Endothelial cell of umbilical vein (primary cell): ENCODE measurements around the gene NTNG1. TPM values are rescaled to one million over a fixed set of nuclear protein-coding genes. Genes with fewer than 3 reads are reported as not detected.

Source experiments
- BruUV-seq: library from RNA; stranded (reverse); fragments of 400-500 nt; replicated peaks from 2 replicates; lab custom pipeline; 2021; lab: Mats Ljungman, UMichigan
- CTCF ChIA-PET: fragments of 300-600, 350-600 bp; sonication (Branson Sonifier 250); formaldehyde crosslinking; loops from one replicate; lab custom pipeline; 2021; ENCODE audit warnings: antibody characterized with exemption, inconsistent platforms; lab: Charles Lee
- POLR2A ChIA-PET: fragments of 300-600, 350-600 bp; sonication (Branson Sonifier 250); formaldehyde crosslinking; loops from one replicate; lab custom pipeline; 2021; ENCODE audit warnings: antibody characterized with exemption, inconsistent platforms; lab: Charles Lee
- DNase-seq: peaks from one replicate; pipeline ENCODE4 v3.0.0-alpha.2; 2011; ENCODE audit warnings: low read depth, low spot score
- FAIRE-seq: peaks from 2 replicates; lab custom pipeline; 2011; peaks lifted over from hg19 to GRCh38; lab: Jason Lieb, UNC
- H2AFZ ChIP-seq: 2 replicates; pipeline ENCODE4 v1.6.0; 2012; ENCODE audit warnings: low read depth, low read length, control low read depth, inconsistent platforms
- H3K27ac ChIP-seq: 2 replicates; pipeline ENCODE4 v1.5.1; 2011; ENCODE audit warnings: low read depth, mild to moderate bottlenecking, control low read depth, low read length, moderate library complexity; ENCODE audit not compliant: insufficient read depth
- H3K27me3 ChIP-seq, 2 experiments: 2 replicates each; pipeline versions ENCODE4 v1.6.0 to v1.6.1; 2011; ENCODE audit warnings: low read length in 2 of 2, mixed read lengths in 1 of 2; ENCODE audit not compliant: control insufficient read depth in 2 of 2, insufficient read depth in 2 of 2
- H3K36me3 ChIP-seq, 2 experiments: 2 replicates in 1 of 2; 3 replicates in 1 of 2; pipeline ENCODE4 v1.5.1; 2011; ENCODE audit warnings: low read length in 2 of 2, mild to moderate bottlenecking in 1 of 2, moderate library complexity in 1 of 2; ENCODE audit not compliant: control insufficient read depth in 2 of 2, insufficient read depth in 2 of 2; ENCODE audit errors: extremely low read depth in 1 of 2
- H3K4me1 ChIP-seq: 3 replicates; pipeline ENCODE4 v1.5.1; 2011; ENCODE audit warnings: mild to moderate bottlenecking, low read length; ENCODE audit not compliant: control insufficient read depth, insufficient read depth; ENCODE audit errors: extremely low read depth
- H3K4me2 ChIP-seq: 2 replicates; pipeline ENCODE4 v1.6.1; 2011; ENCODE audit warnings: low read length, control low read depth, mixed read lengths; ENCODE audit not compliant: insufficient read depth
- H3K4me3 ChIP-seq, 3 experiments: fragments of 200-600 bp in 1 of 3; sonication (generic), shearing (Covaris generic) in 1 of 3; replicated peaks in 1 of 3; 2 replicates each; pipeline ENCODE4 v1.5.1; 2011 to 2016; ENCODE audit warnings: control low read depth in 3 of 3, low read length in 3 of 3, mild to moderate bottlenecking in 2 of 3, inconsistent platforms in 1 of 3, low read depth in 1 of 3, moderate library complexity in 1 of 3; ENCODE audit not compliant: insufficient read depth in 1 of 3
- H3K79me2 ChIP-seq: 2 replicates; pipeline ENCODE4 v1.6.0; 2012; ENCODE audit warnings: low read length, inconsistent platforms; ENCODE audit not compliant: control insufficient read depth, insufficient read depth
- H3K9ac ChIP-seq: replicated peaks from 2 replicates; pipeline ENCODE3; 2011; ENCODE audit warnings: low read length, control low read depth; ENCODE audit not compliant: insufficient read depth; ENCODE audit errors: extremely low read depth
- H3K9me1 ChIP-seq: replicated peaks from 3 replicates; pipeline ENCODE4 v1.6.0; 2011; ENCODE audit warnings: mild to moderate bottlenecking, low read length; ENCODE audit not compliant: control insufficient read depth, insufficient read depth; ENCODE audit errors: extremely low read depth
- H3K9me3 ChIP-seq: replicated peaks from 2 replicates; pipeline ENCODE4 v1.5.1; 2012; ENCODE audit warnings: low read length, inconsistent platforms; ENCODE audit not compliant: control insufficient read depth, insufficient read depth
- H4K20me1 ChIP-seq: replicated peaks from 2 replicates; pipeline ENCODE3; 2011; ENCODE audit warnings: mild to moderate bottlenecking, low read length; ENCODE audit not compliant: control insufficient read depth, insufficient read depth; ENCODE audit errors: extremely low read depth
- EZH2 ChIP-seq: IDR thresholded peaks from 2 replicates; pipeline ENCODE4 v1.6.1; 2012; ENCODE audit warnings: borderline replicate concordance, low read depth, mild to moderate bottlenecking, moderate library complexity, low read length, inconsistent platforms; ENCODE audit not compliant: severe bottlenecking
- JUN ChIP-seq: IDR thresholded peaks from 2 replicates; pipeline ENCODE4 v1.6.1; 2011; ENCODE audit warnings: borderline replicate concordance, low read depth; ENCODE audit not compliant: insufficient read length, insufficient read depth
- dilution Hi-C: fragments of 300-500 bp; cut with MboI; formaldehyde crosslinking; loops from one replicate; pipeline ENCODE4 v1.15.0; 2019; ENCODE audit warnings: low sequenced_read_pairs; ENCODE audit not compliant: extremely low pct_ligation_motif_present
- intact Hi-C: fragments of 100-400 bp; cut with micrococcal nuclease; formaldehyde crosslinking; loops from one replicate; pipeline ENCODE4 v1.10.0; 2022
- polyA plus RNA-seq, 4 experiments: library from polyadenylated mRNA; depleted of rRNA in 3 of 4; stranded (reverse) in 3 of 4; unstranded in 1 of 4; fragments of >200 nt; gene quantifications; 2 replicates each; pipeline versions ENCODE4 v1.2.1 to v1.2.3, GENCODE V29; 2011 to 2012; ENCODE audit warnings: missing spikeins in 1 of 4
- total RNA-seq: library from RNA; stranded (reverse); gene quantifications from 2 replicates; pipeline ENCODE4 v1.2.3, GENCODE V29; 2021
- TF ChIP-seq, protein P1 (sequence below), 2 donors: IDR thresholded peaks; 1 replicate in 1 of 2; 2 replicates in 1 of 2; pipeline ENCODE4 v1.5.1; 2011; ENCODE audit warnings: low read length in 2 of 2, mild to moderate bottlenecking in 2 of 2, moderate library complexity in 2 of 2, control low read depth in 1 of 2, inconsistent platforms in 1 of 2, low read depth in 1 of 2; ENCODE audit not compliant: insufficient read depth in 1 of 2; ENCODE audit errors: extremely low read depth in 1 of 2

The NTNG1 gene
- total and polyA plus RNA-seq, 2 donors (not counting 3 experiments of a cell fraction or from before 2014, with no cell fraction given): not detected

DNA sequence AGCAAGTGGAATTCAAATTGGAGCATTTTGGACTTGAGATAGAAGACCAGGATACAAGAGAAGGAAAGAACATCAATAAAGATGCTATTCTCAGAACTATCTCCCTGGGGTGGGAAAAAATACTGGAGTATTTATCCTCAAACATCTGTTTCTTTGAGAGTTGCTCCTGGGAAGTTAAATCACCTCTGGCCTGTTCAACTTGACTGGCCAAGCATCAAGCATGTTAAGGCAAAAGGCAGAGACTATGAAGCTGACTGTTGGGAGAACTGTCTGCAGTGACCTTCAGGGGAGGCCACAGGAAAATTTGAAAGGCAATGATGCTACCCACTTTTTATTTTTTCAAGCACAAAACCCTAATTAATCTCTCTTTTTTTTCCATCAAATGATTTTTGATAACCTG is 239.0 kb downstream of the NTNG1 start:
- no peaks in the 10 kb centered on the region for H3K9me1 ChIP-seq
- H3K4me2 ChIP-seq: no peak overlapping the region
- no peaks in the 10 kb centered on the region for H3K36me3 ChIP-seq
- H3K9me3 ChIP-seq: no peaks in the 10 kb centered on the region
- dilution Hi-C loops (no loop called here), intact Hi-C loops (no loop called here)
- H2AFZ ChIP-seq: no peak overlapping the region
- ChIA-PET POLR2A (no interaction called here), CTCF (no interaction called here)
- DNase-seq (no peak), FAIRE-seq (no peak)
- BruUV-seq: no TSS peak
- H3K27me3 ChIP-seq: no peaks in the 10 kb centered on the region
- H3K4me3 ChIP-seq: no peak overlapping the region
- no peaks in the 10 kb centered on the region for H3K79me2 ChIP-seq
- H3K27ac ChIP-seq: no peak overlapping the region
- TF ChIP-seq EZH2: no peak
- no peak for TF ChIP-seq JUN
- TF ChIP-seq, protein P1, sequence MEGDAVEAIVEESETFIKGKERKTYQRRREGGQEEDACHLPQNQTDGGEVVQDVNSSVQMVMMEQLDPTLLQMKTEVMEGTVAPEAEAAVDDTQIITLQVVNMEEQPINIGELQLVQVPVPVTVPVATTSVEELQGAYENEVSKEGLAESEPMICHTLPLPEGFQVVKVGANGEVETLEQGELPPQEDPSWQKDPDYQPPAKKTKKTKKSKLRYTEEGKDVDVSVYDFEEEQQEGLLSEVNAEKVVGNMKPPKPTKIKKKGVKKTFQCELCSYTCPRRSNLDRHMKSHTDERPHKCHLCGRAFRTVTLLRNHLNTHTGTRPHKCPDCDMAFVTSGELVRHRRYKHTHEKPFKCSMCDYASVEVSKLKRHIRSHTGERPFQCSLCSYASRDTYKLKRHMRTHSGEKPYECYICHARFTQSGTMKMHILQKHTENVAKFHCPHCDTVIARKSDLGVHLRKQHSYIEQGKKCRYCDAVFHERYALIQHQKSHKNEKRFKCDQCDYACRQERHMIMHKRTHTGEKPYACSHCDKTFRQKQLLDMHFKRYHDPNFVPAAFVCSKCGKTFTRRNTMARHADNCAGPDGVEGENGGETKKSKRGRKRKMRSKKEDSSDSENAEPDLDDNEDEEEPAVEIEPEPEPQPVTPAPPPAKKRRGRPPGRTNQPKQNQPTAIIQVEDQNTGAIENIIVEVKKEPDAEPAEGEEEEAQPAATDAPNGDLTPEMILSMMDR (IDR thresholded peaks at IDR 0.05; ENCODE audit: extremely low read depth in 1 of 2, insufficient read depth in 1 of 2, low read depth in 1 of 2, low read length in 2 of 2): no peak
- no peaks in the 10 kb centered on the region for H3K4me1 ChIP-seq
- no peaks in the 10 kb centered on the region for H4K20me1 ChIP-seq
- no peak overlapping the region for H3K9ac ChIP-seq
